Measurements from ENCODE around the gene RCOR1.

Gene RCOR1

DNA sequence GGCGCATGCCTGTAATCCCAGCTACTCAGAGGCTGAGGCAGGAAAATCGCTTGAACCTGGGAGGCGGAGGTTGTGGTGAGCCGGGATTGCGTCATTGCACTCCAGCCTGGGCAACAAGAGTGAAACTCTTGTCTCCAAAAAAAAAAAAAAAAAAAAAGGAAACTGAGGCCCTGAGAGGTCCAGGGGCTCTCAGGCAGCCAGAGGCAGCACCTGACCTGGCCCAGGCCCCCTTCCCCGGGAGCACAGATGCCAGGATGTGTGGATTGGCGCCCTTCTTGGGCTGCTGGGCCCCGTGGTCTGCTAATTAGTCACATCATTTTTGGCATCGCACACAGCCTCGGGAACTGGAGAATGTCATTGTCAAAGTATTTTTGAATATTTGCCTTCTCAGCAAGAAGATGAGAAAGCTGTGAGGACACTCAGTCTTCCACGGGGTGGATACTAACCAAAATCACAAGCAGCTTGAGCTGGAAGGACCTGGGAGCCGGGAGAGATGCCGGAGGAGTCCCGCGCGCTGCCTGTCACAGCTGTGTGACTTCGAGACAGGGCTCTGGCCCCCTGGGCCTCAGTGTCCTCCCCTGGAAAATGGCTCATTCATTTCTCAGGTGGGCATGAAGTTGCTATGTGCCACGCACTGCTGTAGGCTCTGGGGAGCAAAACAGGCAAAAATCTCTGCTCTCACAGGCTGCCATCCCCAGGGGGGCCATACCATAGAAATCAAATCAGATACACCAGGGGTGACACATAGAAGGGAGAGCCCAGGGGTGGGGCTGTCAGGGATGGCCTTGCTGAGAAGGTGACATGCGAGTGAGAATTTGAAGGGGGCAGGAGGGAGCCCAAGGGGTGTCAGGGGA is 12.5 kb upstream of the RCOR1 start:
- no peak overlapping the region; the same call in 1 of the 2 replicates for H3K4me3 ChIP-seq (ENCODE audit: low read depth, low read length)
- POLR2A ChIA-PET, result interaction anchor here (0.6 to 1.3 kb wide), 2 partner anchors 55 to 333 kb away, joined by 3 to 5 read pairs; no protein-coding TSS in a partner anchor
- peak; percentile 51 for DNase-seq (ENCODE audit: low read depth, low spot score)
- CTCF ChIA-PET, result interaction anchor here (1.2 to 2.5 kb wide), 4 partner anchors 9 to 62 kb away, joined by 3 to 11 read pairs (median 8); no protein-coding TSS in a partner anchor
- TF ChIP-seq, protein P1, sequence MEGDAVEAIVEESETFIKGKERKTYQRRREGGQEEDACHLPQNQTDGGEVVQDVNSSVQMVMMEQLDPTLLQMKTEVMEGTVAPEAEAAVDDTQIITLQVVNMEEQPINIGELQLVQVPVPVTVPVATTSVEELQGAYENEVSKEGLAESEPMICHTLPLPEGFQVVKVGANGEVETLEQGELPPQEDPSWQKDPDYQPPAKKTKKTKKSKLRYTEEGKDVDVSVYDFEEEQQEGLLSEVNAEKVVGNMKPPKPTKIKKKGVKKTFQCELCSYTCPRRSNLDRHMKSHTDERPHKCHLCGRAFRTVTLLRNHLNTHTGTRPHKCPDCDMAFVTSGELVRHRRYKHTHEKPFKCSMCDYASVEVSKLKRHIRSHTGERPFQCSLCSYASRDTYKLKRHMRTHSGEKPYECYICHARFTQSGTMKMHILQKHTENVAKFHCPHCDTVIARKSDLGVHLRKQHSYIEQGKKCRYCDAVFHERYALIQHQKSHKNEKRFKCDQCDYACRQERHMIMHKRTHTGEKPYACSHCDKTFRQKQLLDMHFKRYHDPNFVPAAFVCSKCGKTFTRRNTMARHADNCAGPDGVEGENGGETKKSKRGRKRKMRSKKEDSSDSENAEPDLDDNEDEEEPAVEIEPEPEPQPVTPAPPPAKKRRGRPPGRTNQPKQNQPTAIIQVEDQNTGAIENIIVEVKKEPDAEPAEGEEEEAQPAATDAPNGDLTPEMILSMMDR (IDR thresholded peaks at IDR 0.05; ENCODE audit: insufficient read depth, low read length, missing control alignments), result no peak

DNA sequence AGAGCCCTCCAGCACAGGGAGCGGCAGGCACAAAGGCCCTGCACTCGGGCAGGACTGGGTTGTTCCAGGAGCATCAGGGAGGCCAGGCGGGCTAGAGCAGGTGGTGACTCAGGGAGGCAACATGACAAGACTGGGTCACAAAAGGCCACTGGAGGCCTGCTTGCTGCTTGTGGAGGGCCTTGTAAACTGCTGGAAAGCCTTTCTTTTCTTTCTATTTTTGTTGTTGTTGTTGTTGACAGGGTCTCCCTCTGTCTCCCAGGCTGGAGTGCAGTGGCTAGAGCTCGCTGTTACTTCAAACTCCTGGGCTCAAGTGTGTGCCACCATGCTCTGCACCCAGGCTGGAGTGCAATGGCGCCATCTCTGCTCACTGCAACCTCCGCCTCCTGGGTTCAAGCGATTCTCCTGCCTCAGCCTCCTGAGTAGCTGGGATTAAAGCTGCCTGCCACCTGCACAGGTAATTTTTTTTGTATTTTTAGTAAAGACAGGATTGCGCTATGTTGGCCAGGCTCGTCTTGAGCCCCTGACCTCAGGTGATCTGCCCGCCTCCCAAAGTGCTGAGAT is 11.8 kb upstream of the RCOR1 start:
- no peak for DNase-seq (ENCODE audit: low read depth, low spot score)
- H3K4me3 ChIP-seq (ENCODE audit: low read depth, low read length), result no peak overlapping the region
- TF ChIP-seq, protein P1 (IDR thresholded peaks at IDR 0.05; ENCODE audit: insufficient read depth, low read length, missing control alignments), result no peak
- POLR2A ChIA-PET, result no interaction called here
- CTCF ChIA-PET, result interaction anchor here (1.1 to 2.5 kb wide), 5 partner anchors 9 to 63 kb away, joined by 3 to 11 read pairs (median 5); no protein-coding TSS in a partner anchor

DNA sequence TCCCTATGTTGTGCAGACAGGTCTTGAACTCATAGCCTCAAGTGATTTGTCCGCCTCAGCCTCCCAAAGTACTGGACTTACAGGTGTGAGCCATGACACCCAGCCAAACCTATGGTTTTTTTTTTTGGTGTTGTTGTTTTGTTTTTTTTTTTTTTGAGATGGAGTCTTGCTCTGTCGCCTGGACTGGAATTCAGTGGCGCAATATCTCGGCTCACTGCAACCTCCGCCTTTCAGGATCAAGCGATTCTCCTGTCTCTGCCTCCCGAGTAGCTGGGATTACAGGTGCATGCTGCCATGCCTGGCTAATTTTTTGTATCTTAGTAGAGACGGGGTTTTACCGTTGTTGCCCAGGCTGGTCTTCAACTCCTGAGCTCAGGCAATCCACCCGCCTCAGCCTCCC is 11.3 kb upstream of the RCOR1 start:
- no peak overlapping the region for H3K4me3 ChIP-seq (ENCODE audit: low read depth, low read length)
- ChIA-PET CTCF (interaction anchor here (1.1 kb wide), 1 partner anchor 56 kb away, joined by 3 read pairs; no protein-coding TSS in a partner anchor), POLR2A (no interaction called here)
- TF ChIP-seq, protein P1 (IDR thresholded peaks at IDR 0.05; ENCODE audit: insufficient read depth, low read length, missing control alignments), result no peak
- no peak for DNase-seq (ENCODE audit: low read depth, low spot score)

DNA sequence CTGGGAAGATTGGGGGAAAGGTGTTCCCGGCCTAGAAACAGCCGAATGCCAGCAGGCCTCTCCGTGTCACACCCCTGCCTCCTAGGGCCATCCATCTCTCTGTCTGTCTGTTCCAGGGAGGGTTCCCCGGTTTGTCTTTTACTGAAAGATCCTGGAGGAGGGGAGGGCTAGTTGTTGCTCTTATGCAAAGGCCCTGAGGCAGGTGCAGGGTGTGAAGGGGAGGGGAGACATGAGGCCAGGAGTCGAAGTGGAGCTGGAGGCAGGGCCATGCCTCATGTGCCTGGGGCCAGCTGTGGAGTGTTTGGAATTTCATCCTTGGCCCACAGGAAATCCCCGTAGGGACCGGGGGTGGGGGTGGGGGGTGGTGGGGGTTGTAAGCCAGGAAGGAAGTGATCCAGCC is 8.7 kb upstream of the RCOR1 start:
- no peak overlapping the region for H3K4me3 ChIP-seq (ENCODE audit: low read depth, low read length)
- POLR2A ChIA-PET, result no interaction called here
- CTCF ChIA-PET, result no interaction called here
- TF ChIP-seq, protein P1 (IDR thresholded peaks at IDR 0.05; ENCODE audit: insufficient read depth, low read length, missing control alignments), result no peak
- DNase-seq (ENCODE audit: low read depth, low spot score), result no peak

DNA sequence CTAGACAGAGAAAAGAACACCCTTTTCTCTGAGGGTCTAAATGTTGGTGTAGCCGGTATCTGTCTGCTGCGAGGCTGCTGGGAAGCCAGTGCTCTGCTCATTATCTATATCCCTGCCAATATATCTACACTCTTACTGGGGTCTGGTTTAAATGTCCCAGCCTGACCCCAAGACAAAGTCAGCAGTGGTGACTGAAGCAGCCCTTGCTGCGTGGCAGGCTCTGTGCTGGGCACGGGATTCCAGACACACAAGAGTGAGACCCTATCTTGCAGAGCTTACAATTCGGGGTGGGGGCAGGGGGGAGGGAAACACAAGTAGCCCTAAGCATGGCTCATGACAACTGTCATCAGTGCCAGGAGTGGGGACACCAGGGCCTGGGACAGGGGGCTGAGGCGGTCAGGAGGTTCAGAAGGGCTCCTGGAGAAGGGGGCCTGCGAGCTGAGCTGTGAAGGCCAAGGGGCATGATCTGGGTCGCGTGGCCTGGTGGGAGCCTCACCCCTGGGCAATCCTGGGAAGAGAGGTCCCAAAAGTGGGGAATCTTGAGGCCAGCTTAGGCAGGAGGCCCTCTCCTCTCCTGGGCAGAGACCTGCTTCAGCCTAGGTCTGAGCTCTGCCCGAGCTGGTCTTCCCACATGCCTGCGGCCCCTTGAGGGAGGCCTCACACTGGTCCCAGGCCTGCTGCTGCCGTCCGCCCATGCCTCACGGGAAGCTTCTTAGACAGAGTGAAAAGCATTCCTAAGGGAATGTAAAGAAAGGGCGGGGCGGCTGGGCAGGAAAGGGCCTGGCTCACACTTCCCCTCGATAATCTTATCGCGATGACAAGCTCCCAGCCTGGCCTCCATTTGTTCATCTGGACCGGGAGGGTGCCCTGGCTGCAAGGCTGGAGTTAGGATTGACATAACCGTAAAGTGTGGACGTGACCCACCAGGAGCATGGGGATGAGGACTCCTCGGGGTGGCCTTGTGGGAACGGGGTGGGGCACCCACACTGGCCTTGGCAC is 7.3 kb upstream of the RCOR1 start:
- POLR2A ChIA-PET, result no interaction called here
- CTCF ChIA-PET, result interaction anchor here (0.6 to 2.2 kb wide), 2 partner anchors 9 to 61 kb away, joined by 5 to 16 read pairs; no protein-coding TSS in a partner anchor
- no peak overlapping the region for H3K4me3 ChIP-seq (ENCODE audit: low read depth, low read length)
- TF ChIP-seq, protein P1 (IDR thresholded peaks at IDR 0.05; ENCODE audit: insufficient read depth, low read length, missing control alignments), result no peak
- DNase-seq (ENCODE audit: low read depth, low spot score), result no peak

Measured in AG04449 (cell line).